ENCODE measurements around the gene SNHG17.
"Not testable (repeated sequence)": the region's sequence is repeated elsewhere in the genome, so short reads cannot be mapped to it uniquely, and the experiment has no call there.

The SNHG17 gene

GRCh38 chr20:38434770-38435554, at the start of gene SNHG17:
Gene SNHG17 (minus strand): TSS chr20:38435328.
- Mint-ChIP-seq H3K9me3 (no peaks in the 10 kb centered on the region), H3K27me3 (peaks cover 4% of the 10 kb centered on the region), H3K4me1 (ENCODE audit: low read depth) (peaks cover 31% of the 10 kb centered on the region), H3K27ac (peak within 1 kb of the TSS; percentile 99), H3K4me3 (peak within 1 kb of the TSS; percentile 98), H3K36me3 (ENCODE audit: low read depth) (peaks cover 52% of the 10 kb centered on the region)
- peak; percentile 93 for DNase-seq

DNA sequence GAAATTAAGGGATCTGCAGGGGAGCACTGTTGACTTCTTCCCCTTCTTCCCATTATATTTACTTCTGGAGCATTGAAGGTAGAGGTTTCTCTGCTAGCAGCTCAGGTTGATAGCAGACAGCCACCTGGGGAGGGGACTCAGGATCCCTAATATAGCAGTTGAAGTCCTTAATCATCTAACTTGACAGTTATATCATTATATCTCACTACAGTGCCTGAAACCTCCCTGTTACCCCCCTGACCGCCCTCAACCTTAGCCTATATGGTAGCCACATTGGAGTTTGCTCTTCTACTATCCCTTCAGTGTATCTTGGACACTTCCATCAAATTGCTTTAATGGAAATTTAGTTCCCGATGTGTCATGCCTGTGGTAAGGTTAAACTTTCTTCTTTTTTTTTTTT, 44.5 kb upstream of the SNHG17 start:
- no peak overlapping the region for H3K27ac Mint-ChIP-seq
- DNase-seq, result no peak
- H3K27me3 Mint-ChIP-seq, result no peaks in the 10 kb centered on the region
- H3K4me1 Mint-ChIP-seq (ENCODE audit: low read depth), result peaks cover 57% of the 10 kb centered on the region
- peaks cover 38% of the 10 kb centered on the region for H3K36me3 Mint-ChIP-seq (ENCODE audit: low read depth)
- H3K9me3 Mint-ChIP-seq, result no peaks in the 10 kb centered on the region
- H3K4me3 Mint-ChIP-seq, result no peak overlapping the region

DNA sequence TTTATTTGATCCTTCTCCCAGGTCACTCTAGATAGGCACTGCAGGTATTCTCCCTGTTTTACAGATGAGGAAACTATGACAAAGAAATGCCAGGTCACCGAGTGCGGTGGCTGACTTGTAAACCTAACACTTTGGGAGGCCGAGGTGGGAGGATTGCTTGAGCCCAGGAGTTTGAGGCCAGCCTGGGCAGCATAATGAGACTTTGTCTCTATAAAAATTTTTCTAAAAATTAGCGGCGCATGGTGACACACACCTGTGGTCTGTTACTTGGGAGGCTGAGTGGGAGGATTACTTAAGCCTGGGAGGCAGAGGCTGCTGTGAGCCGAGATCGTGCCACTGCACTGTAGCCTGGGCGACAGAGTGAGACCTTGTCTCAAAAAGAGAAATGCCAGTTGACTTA, 42.6 kb upstream of the SNHG17 start:
- DNase-seq, result no peak
- no peaks in the 10 kb centered on the region for H3K9me3 Mint-ChIP-seq
- peaks cover 34% of the 10 kb centered on the region for H3K36me3 Mint-ChIP-seq (ENCODE audit: low read depth)
- H3K4me1 Mint-ChIP-seq (ENCODE audit: low read depth), result peaks cover 64% of the 10 kb centered on the region
- H3K4me3 Mint-ChIP-seq, result no peak overlapping the region
- H3K27me3 Mint-ChIP-seq, result no peaks in the 10 kb centered on the region
- H3K27ac Mint-ChIP-seq, result no peak overlapping the region

DNA sequence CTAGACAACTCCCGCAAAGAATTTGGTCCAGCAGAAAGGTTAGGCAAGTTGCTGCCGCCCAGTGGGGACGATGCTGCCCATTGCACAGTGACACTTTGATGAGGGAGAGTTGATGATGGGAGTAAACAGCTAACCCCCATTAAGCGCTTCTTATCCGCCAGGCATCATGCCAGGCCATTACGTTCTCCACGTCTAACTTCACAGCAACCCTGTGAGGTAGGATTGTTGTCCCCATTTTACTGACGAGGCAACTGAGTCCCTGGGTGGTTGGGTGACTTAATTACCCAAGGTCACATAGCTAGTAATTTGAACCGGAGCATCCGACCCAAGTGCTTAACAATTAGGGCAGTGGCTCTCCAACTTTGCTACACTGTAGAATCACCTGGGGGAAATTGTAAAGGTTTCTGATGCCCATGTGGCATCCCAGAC, 38.3 kb upstream of the SNHG17 start:
- H3K36me3 Mint-ChIP-seq (ENCODE audit: low read depth), result peaks cover 16% of the 10 kb centered on the region
- DNase-seq, result no peak
- H3K9me3 Mint-ChIP-seq, result no peaks in the 10 kb centered on the region
- H3K27me3 Mint-ChIP-seq, result no peaks in the 10 kb centered on the region
- H3K4me3 Mint-ChIP-seq, result peak overlapping the region; percentile 87
- H3K27ac Mint-ChIP-seq, result peak overlapping the region; percentile 85
- peaks cover 53% of the 10 kb centered on the region for H3K4me1 Mint-ChIP-seq (ENCODE audit: low read depth)

DNA sequence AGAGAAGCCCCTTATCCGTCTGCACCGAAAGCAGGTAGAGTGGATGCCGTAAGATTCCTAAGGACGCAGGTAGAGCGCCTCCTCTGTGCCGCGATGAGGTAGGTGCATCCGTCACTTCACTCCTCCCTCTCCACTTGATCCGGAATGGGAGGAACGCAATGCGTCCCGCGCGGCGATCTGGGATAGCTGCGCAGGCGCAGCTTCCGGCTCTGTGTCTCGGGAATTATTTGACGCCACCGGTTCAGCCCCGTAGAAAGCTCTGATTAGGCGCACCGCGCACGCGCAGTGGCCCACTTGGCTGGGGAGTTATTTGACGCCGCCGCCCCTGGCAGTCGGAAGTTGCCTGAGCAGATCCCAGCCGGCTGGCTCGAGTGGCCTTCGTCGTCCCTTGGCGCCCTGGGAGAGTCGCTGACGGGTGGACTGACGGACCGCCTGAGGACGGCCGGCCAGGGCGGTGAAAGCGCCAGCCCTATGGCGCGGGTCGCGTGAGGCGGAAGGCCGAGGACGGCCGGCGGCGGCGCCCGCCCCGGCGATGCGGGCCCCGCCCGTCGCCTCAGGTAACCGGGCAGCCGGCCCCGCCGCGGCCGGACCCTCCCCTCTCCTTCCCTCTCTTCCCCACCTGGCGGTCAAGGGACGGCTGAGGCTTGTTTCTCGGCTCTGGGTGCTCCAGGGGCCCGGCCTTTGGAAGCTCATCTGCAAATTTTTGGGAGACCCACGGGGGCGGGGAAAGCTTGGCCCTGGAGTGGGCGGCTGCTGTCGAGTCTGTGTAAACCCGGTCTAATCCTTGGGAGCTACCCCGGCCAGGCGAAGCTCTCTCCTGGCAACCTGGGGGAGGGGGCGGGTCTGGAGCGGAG, 37.6 kb upstream of the SNHG17 start, which contains the start of gene RALGAPB:
Gene RALGAPB, plus strand, starts transcription at position 331 of the 854 bp plus-strand sequence. CDS start 15,590 bp downstream, outside the sequence.
- Mint-ChIP-seq H3K27ac (peak within 1 kb of the TSS; percentile 87), H3K27me3 (no peaks in the 10 kb centered on the region), H3K4me1 (ENCODE audit: low read depth) (peaks cover 49% of the 10 kb centered on the region), H3K36me3 (ENCODE audit: low read depth) (peaks cover 16% of the 10 kb centered on the region), H3K9me3 (no peaks in the 10 kb centered on the region), H3K4me3 (peak within 1 kb of the TSS; percentile 87)
- DNase-seq, result peak; percentile 98

GRCh38 chr20:38471987-38472512, 36.9 kb upstream of the SNHG17 start:
- no peaks in the 10 kb centered on the region for H3K9me3 Mint-ChIP-seq
- peak overlapping the region; percentile 87 for H3K27ac Mint-ChIP-seq
- DNase-seq, result no peak
- H3K36me3 Mint-ChIP-seq (ENCODE audit: low read depth), result peaks cover 16% of the 10 kb centered on the region
- peak overlapping the region; percentile 87 for H3K4me3 Mint-ChIP-seq
- H3K27me3 Mint-ChIP-seq, result no peaks in the 10 kb centered on the region
- peaks cover 43% of the 10 kb centered on the region for H3K4me1 Mint-ChIP-seq (ENCODE audit: low read depth)

DNA sequence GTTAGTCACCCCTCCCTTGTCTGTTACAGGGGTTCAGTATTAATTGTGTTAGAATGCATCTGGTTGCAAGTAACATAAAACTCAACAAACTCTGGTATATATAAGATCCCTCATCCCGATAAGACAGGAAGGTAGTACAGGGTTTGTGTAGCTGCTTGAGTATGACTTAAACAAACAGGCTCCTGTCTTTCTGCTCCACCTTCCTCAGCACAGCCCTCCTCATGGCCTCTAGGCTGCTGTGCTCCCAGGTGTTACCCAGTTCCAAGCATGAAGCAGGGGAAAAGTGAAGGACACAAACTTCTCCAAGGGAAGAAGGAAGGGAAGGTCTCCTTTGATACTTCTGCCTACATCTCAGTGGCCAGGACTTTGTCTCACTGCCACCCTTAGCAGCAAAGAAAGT, 36.1 kb upstream of the SNHG17 start:
- Mint-ChIP-seq H3K9me3 (no peaks in the 10 kb centered on the region), H3K27ac (no peak overlapping the region), H3K36me3 (ENCODE audit: low read depth) (peaks cover 16% of the 10 kb centered on the region), H3K4me1 (ENCODE audit: low read depth) (peaks cover 36% of the 10 kb centered on the region), H3K27me3 (no peaks in the 10 kb centered on the region), H3K4me3 (no peak overlapping the region)
- no peak for DNase-seq

GRCh38 chr20:38466983-38467382, 31.9 kb upstream of the SNHG17 start:
- H3K4me1 Mint-ChIP-seq (ENCODE audit: low read depth), result peaks cover 4% of the 10 kb centered on the region
- no peaks in the 10 kb centered on the region for H3K9me3 Mint-ChIP-seq
- no peaks in the 10 kb centered on the region for H3K36me3 Mint-ChIP-seq (ENCODE audit: low read depth)
- no peak for DNase-seq
- no peak overlapping the region for H3K27ac Mint-ChIP-seq
- no peak overlapping the region for H3K4me3 Mint-ChIP-seq
- H3K27me3 Mint-ChIP-seq, result no peaks in the 10 kb centered on the region

- H3K9me3 Mint-ChIP-seq, result no peaks in the 10 kb centered on the region
Observed at GRCh38 chr20:38466171-38466570, 31.0 kb upstream of the SNHG17 start.

DNA sequence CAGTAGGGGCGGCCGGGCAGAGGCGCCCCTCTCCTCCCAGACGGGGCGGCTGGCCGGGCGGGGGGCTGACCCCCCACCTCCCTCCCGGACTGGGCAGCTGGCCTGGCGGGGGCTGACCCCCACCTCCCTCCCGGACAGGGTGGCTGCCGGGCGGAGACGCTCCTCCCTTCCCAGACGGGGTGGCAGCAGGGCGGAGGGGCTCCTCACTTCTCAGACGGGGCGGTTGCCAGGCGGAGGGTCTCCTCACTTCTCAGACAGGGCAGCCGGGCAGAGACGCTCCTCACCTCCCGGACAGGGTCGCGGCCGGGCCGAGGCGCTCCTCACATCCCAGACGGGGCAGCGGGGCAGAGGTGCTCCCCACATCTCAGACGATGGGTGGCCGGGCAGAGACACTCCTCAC, 26.4 kb upstream of the SNHG17 start:
- H3K4me1 Mint-ChIP-seq (ENCODE audit: low read depth); H3K36me3 Mint-ChIP-seq (ENCODE audit: low read depth); H3K27me3 Mint-ChIP-seq; H3K4me3 Mint-ChIP-seq; H3K9me3 Mint-ChIP-seq; DNase-seq; H3K27ac Mint-ChIP-seq: not testable (repeated sequence)

More at GRCh38 chr20:38466171-38466570, 31.0 kb upstream of the SNHG17 start:
- Mint-ChIP-seq H3K4me3 (no peak overlapping the region), H3K36me3 (ENCODE audit: low read depth) (no peaks in the 10 kb centered on the region), H3K27me3 (no peaks in the 10 kb centered on the region), H3K4me1 (ENCODE audit: low read depth) (no peaks in the 10 kb centered on the region), H3K27ac (no peak overlapping the region)
- no peak for DNase-seq

DNA sequence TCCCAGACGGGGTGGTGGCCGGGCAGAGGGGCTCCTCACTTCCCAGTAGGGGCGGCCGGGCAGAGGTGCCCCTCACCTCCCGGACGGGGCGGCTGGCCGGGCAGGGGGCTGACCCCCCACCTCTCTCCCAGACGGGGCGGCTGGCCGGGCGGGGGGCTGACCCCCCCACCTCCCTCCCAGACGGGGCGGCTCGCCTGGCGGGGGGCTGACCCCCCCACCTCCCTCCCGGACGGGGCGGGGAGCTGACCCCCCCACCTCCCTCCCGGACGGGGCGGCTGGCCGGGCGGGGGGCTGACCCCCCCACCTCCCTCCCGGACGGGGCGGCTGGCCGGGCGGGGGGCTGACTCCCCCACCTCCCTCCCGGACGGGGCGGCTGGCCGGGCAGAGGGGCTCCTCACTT, 26.0 kb upstream of the SNHG17 start:
- H3K27ac Mint-ChIP-seq, result not testable (repeated sequence)

DNA sequence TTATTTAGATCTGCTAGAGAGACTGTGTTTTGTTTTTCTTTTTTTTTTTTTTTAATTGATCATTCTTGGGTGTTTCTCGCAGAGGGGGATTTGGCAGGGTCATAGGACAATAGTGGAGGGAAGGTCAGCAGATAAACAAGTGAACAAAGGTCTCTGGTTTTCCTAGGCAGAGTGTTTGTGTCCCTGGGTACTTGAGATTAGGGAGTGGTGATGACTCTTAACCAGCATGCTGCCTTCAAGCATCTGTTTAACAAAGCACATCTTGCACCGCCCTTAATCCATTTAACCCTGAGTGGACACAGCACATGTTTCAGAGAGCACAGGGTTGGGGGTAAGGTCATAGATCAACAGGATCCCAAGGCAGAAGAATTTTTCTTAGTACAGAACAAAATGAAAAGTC, 25.5 kb upstream of the SNHG17 start:
- H3K27ac Mint-ChIP-seq; H3K36me3 Mint-ChIP-seq (ENCODE audit: low read depth); H3K27me3 Mint-ChIP-seq; H3K4me3 Mint-ChIP-seq; DNase-seq; H3K4me1 Mint-ChIP-seq (ENCODE audit: low read depth); H3K9me3 Mint-ChIP-seq: not testable (repeated sequence)

More for the DNA sequence above, 26.0 kb upstream of the SNHG17 start:
- H3K4me1 Mint-ChIP-seq (ENCODE audit: low read depth); DNase-seq; H3K27me3 Mint-ChIP-seq; H3K36me3 Mint-ChIP-seq (ENCODE audit: low read depth); H3K9me3 Mint-ChIP-seq; H3K4me3 Mint-ChIP-seq: not testable (repeated sequence)

DNA sequence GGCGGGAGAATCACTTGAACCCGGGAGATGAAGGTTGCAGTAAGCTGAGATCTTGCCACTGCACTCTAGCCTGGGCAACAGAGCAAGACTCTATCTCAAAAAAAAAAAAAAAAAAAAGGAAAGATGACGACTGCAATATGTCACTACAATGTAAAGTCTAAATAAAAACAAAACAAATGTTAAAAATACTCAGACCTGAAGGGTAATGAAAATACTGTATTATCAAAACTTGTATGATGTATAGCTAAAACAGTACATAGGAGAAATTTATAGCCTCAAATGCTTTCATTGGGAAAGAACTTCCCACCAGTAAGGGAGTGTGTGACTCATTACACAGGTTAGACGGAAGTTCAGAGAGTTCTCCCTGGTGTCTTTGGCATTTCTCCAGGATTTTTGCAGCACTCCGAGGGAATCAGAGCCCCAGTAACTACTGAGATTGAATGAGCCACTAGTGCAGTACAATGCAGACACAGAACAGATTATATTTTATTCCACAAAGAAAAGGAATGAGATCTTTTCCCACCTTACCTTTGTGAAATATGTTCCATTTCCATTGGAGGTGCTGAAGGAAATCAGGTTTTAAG, 25.0 kb upstream of the SNHG17 start:
- no peaks in the 10 kb centered on the region for H3K4me1 Mint-ChIP-seq (ENCODE audit: low read depth)
- no peak for DNase-seq
- no peaks in the 10 kb centered on the region for H3K27me3 Mint-ChIP-seq

DNA sequence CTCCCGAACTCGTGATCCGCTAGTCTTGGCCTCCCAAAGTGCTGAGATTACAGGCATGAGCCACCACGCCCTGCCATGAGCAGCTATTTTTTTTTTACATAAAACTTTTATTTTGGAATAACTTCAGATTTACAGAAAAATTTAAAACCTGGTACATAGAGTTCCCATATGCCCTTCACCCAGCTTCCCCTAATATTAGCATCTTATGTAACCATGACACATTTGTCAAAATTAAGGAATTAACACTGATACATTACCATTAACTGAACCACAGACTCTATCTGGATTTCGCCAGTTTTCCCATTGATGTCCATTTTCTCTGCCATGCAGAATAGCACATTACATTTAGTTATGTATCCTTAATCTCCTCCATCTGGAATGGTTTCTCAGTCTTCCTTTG, 23.2 kb upstream of the SNHG17 start:
- Mint-ChIP-seq H3K9me3 (no peaks in the 10 kb centered on the region), H3K4me1 (ENCODE audit: low read depth) (no peaks in the 10 kb centered on the region), H3K27me3 (no peaks in the 10 kb centered on the region), H3K4me3 (no peak overlapping the region), H3K27ac (no peak overlapping the region), H3K36me3 (ENCODE audit: low read depth) (no peaks in the 10 kb centered on the region)
- no peak for DNase-seq

More for the DNA sequence above, 25.0 kb upstream of the SNHG17 start:
- Mint-ChIP-seq H3K9me3 (no peaks in the 10 kb centered on the region), H3K4me3 (no peak overlapping the region), H3K36me3 (ENCODE audit: low read depth) (no peaks in the 10 kb centered on the region), H3K27ac (no peak overlapping the region)
